Measurements from ENCODE around the gene LDLRAD4.

LDLRAD4 gene

GRCh38 chr18:13375302-13376255 is 157.0 kb downstream of the LDLRAD4 start:
- no peak overlapping the region for H3K14ac ChIP-seq (ENCODE audit: low read length)
- no peak overlapping the region for H2AK5ac ChIP-seq (ENCODE audit: low read depth, low read length)
- no peaks in the 10 kb centered on the region for H3K9me3 ChIP-seq (replicated peaks in 1 of 2; ENCODE audit: control insufficient read depth in 2 of 2, insufficient read depth in 1 of 2, low read depth in 1 of 2, low read length in 2 of 2)
- H2BK5ac ChIP-seq (ENCODE audit: low read length), result no peak overlapping the region
- H3K79me1 ChIP-seq (ENCODE audit: low read depth, low read length), result no peaks in the 10 kb centered on the region
- DNase-seq (ENCODE audit: low spot score), result no peak
- H2AFZ ChIP-seq (ENCODE audit: low read length), result peak overlapping the region; percentile 68
- no peak overlapping the region for H3K18ac ChIP-seq (ENCODE audit: low read length)
- H3K9ac ChIP-seq (ENCODE audit: low read depth, low read length, poor library complexity), result no peak overlapping the region
- peaks cover 0 to 15% (median 0%) of the 10 kb centered on the region in 3 experiments for H3K27me3 ChIP-seq (ENCODE audit: control insufficient read depth in 3 of 3, insufficient read depth in 3 of 3, low read depth in 1 of 3, low read length in 3 of 3)
- H3K36me3 ChIP-seq (replicated peaks in 1 of 2; ENCODE audit: control insufficient read depth in 2 of 2, insufficient read depth in 2 of 2, low read length in 2 of 2), result no peaks in the 10 kb centered on the region
- H2BK15ac ChIP-seq (ENCODE audit: low read length), result no peak overlapping the region
- H3K4me1 ChIP-seq (ENCODE audit: control insufficient read depth in 2 of 2, insufficient read depth in 1 of 2, low read depth in 1 of 2, low read length in 2 of 2), result peaks cover 5 to 14% of the 10 kb centered on the region in 2 donors
- H4K91ac ChIP-seq (ENCODE audit: low read depth, low read length, poor library complexity), result no peak overlapping the region
- no peak overlapping the region for H3K4me2 ChIP-seq (ENCODE audit: insufficient read depth, low read length, poor library complexity, severe bottlenecking)
- H2BK120ac ChIP-seq (ENCODE audit: low read depth, low read length), result no peak overlapping the region
- H4K8ac ChIP-seq (ENCODE audit: low read depth, low read length), result no peak overlapping the region
- no peak overlapping the region for H3K23ac ChIP-seq (ENCODE audit: low read depth, low read length, poor library complexity)
- H3K4me3 ChIP-seq (ENCODE audit: low read length in 2 of 2), result no peak overlapping the region
- H3K4ac ChIP-seq (ENCODE audit: low read length), result no peak overlapping the region
- WGBS, 2 donors (ENCODE audit: extremely low coverage in 2 of 2, insufficient read length in 2 of 2, insufficient replicate concordance in 1 of 2), result no CpG with 5 or more reads among the region's 19 CpGs
- no peak overlapping the region for H3K27ac ChIP-seq (replicated peaks; ENCODE audit: low read length)
- no peak overlapping the region for H2BK12ac ChIP-seq (ENCODE audit: low read length)

- H3K27me3 ChIP-seq (ENCODE audit: control insufficient read depth in 3 of 3, insufficient read depth in 3 of 3, low read depth in 1 of 3, low read length in 3 of 3), result peaks cover 0 to 15% (median 0%) of the 10 kb centered on the region in 3 experiments
- WGBS, 2 donors (ENCODE audit: extremely low coverage in 2 of 2, insufficient read length in 2 of 2, insufficient replicate concordance in 1 of 2), result no CpG with 5 or more reads among the region's 23 CpGs
- no peak overlapping the region for H3K4me2 ChIP-seq (ENCODE audit: insufficient read depth, low read length, poor library complexity, severe bottlenecking)
- no peak overlapping the region for H3K23ac ChIP-seq (ENCODE audit: low read depth, low read length, poor library complexity)
- no peak overlapping the region for H2BK12ac ChIP-seq (ENCODE audit: low read length)
- peaks cover 5 to 14% of the 10 kb centered on the region in 2 donors for H3K4me1 ChIP-seq (ENCODE audit: control insufficient read depth in 2 of 2, insufficient read depth in 1 of 2, low read depth in 1 of 2, low read length in 2 of 2)
- no peak overlapping the region for H3K14ac ChIP-seq (ENCODE audit: low read length)
- H3K4me3 ChIP-seq (ENCODE audit: low read length in 2 of 2), result no peak overlapping the region
- no peak overlapping the region for H2BK5ac ChIP-seq (ENCODE audit: low read length)
- DNase-seq (ENCODE audit: low spot score), result no peak
- H2BK120ac ChIP-seq (ENCODE audit: low read depth, low read length), result no peak overlapping the region
- no peak overlapping the region for H4K91ac ChIP-seq (ENCODE audit: low read depth, low read length, poor library complexity)
- H3K18ac ChIP-seq (ENCODE audit: low read length), result no peak overlapping the region
- no peak overlapping the region for H3K4ac ChIP-seq (ENCODE audit: low read length)
- no peak overlapping the region for H4K8ac ChIP-seq (ENCODE audit: low read depth, low read length)
- H3K79me1 ChIP-seq (ENCODE audit: low read depth, low read length), result no peaks in the 10 kb centered on the region
- H3K27ac ChIP-seq (replicated peaks; ENCODE audit: low read length), result no peak overlapping the region
- H3K9me3 ChIP-seq (replicated peaks in 1 of 2; ENCODE audit: control insufficient read depth in 2 of 2, insufficient read depth in 1 of 2, low read depth in 1 of 2, low read length in 2 of 2), result no peaks in the 10 kb centered on the region
- H3K9ac ChIP-seq (ENCODE audit: low read depth, low read length, poor library complexity), result no peak overlapping the region
- H2BK15ac ChIP-seq (ENCODE audit: low read length), result no peak overlapping the region
- no peak overlapping the region for H2AK5ac ChIP-seq (ENCODE audit: low read depth, low read length)
- H2AFZ ChIP-seq (ENCODE audit: low read length), result no peak overlapping the region
- H3K36me3 ChIP-seq (replicated peaks in 1 of 2; ENCODE audit: control insufficient read depth in 2 of 2, insufficient read depth in 2 of 2, low read length in 2 of 2), result no peaks in the 10 kb centered on the region
Observed at GRCh38 chr18:13376298-13376840, 157.8 kb downstream of the LDLRAD4 start.

- H3K4ac ChIP-seq (ENCODE audit: low read length), result no peak overlapping the region
- H4K8ac ChIP-seq (ENCODE audit: low read depth, low read length), result no peak overlapping the region
- no peak overlapping the region for H3K23ac ChIP-seq (ENCODE audit: low read depth, low read length, poor library complexity)
- peaks cover 0 to 15% (median 0%) of the 10 kb centered on the region in 3 experiments for H3K27me3 ChIP-seq (ENCODE audit: control insufficient read depth in 3 of 3, insufficient read depth in 3 of 3, low read depth in 1 of 3, low read length in 3 of 3)
- no peak overlapping the region for H2AFZ ChIP-seq (ENCODE audit: low read length)
- no peak overlapping the region for H2BK12ac ChIP-seq (ENCODE audit: low read length)
- H3K36me3 ChIP-seq (replicated peaks in 1 of 2; ENCODE audit: control insufficient read depth in 2 of 2, insufficient read depth in 2 of 2, low read length in 2 of 2), result no peaks in the 10 kb centered on the region
- no peak overlapping the region for H3K4me2 ChIP-seq (ENCODE audit: insufficient read depth, low read length, poor library complexity, severe bottlenecking)
- no peak overlapping the region for H2BK5ac ChIP-seq (ENCODE audit: low read length)
- no peak overlapping the region for H3K27ac ChIP-seq (replicated peaks; ENCODE audit: low read length)
- no peak overlapping the region for H2AK5ac ChIP-seq (ENCODE audit: low read depth, low read length)
- no peak overlapping the region for H3K4me3 ChIP-seq (ENCODE audit: low read length in 2 of 2)
- no peaks in the 10 kb centered on the region for H3K9me3 ChIP-seq (replicated peaks in 1 of 2; ENCODE audit: control insufficient read depth in 2 of 2, insufficient read depth in 1 of 2, low read depth in 1 of 2, low read length in 2 of 2)
- no peak overlapping the region for H2BK15ac ChIP-seq (ENCODE audit: low read length)
- H4K91ac ChIP-seq (ENCODE audit: low read depth, low read length, poor library complexity), result no peak overlapping the region
- H3K9ac ChIP-seq (ENCODE audit: low read depth, low read length, poor library complexity), result no peak overlapping the region
- H2BK120ac ChIP-seq (ENCODE audit: low read depth, low read length), result no peak overlapping the region
- H3K79me1 ChIP-seq (ENCODE audit: low read depth, low read length), result no peaks in the 10 kb centered on the region
- H3K14ac ChIP-seq (ENCODE audit: low read length), result no peak overlapping the region
- peaks cover 5 to 14% of the 10 kb centered on the region in 2 donors for H3K4me1 ChIP-seq (ENCODE audit: control insufficient read depth in 2 of 2, insufficient read depth in 1 of 2, low read depth in 1 of 2, low read length in 2 of 2)
- WGBS, 2 donors (ENCODE audit: extremely low coverage in 2 of 2, insufficient read length in 2 of 2, insufficient replicate concordance in 1 of 2), result no CpG with 5 or more reads among the region's 14 CpGs
- no peak overlapping the region for H3K18ac ChIP-seq (ENCODE audit: low read length)
- DNase-seq (ENCODE audit: low spot score), result no peak
Observed at GRCh38 chr18:13376841-13377351, 158.3 kb downstream of the LDLRAD4 start.

GRCh38 chr18:13377496-13377895 is 158.9 kb downstream of the LDLRAD4 start:
- Histone ChIP-seq H2BK5ac (ENCODE audit: low read length) (no peak overlapping the region), H3K27ac (replicated peaks; ENCODE audit: low read length) (no peak overlapping the region)
- DNase-seq (ENCODE audit: low spot score), result no peak

More at GRCh38 chr18:13377496-13377895, 158.9 kb downstream of the LDLRAD4 start:
- Histone ChIP-seq H2BK15ac (ENCODE audit: low read length) (no peak overlapping the region), H3K4me1 (ENCODE audit: control insufficient read depth in 2 of 2, insufficient read depth in 1 of 2, low read depth in 1 of 2, low read length in 2 of 2) (peaks cover 10 to 14% of the 10 kb centered on the region in 2 donors), H3K4me3 (ENCODE audit: low read length in 2 of 2) (no peak overlapping the region), H3K9me3 (replicated peaks in 1 of 2; ENCODE audit: control insufficient read depth in 2 of 2, insufficient read depth in 1 of 2, low read depth in 1 of 2, low read length in 2 of 2) (no peaks in the 10 kb centered on the region), H3K27me3 (ENCODE audit: control insufficient read depth in 3 of 3, insufficient read depth in 3 of 3, low read depth in 1 of 3, low read length in 3 of 3) (peaks cover 0 to 15% (median 0%) of the 10 kb centered on the region in 3 experiments), H3K23ac (ENCODE audit: low read depth, low read length, poor library complexity) (no peak overlapping the region), H2AFZ (ENCODE audit: low read length) (no peak overlapping the region), H3K14ac (ENCODE audit: low read length) (no peak overlapping the region), H2BK120ac (ENCODE audit: low read depth, low read length) (no peak overlapping the region), H4K8ac (ENCODE audit: low read depth, low read length) (no peak overlapping the region), H4K91ac (ENCODE audit: low read depth, low read length, poor library complexity) (no peak overlapping the region), H3K4me2 (ENCODE audit: insufficient read depth, low read length, poor library complexity, severe bottlenecking) (no peak overlapping the region), H3K18ac (ENCODE audit: low read length) (no peak overlapping the region), H2BK12ac (ENCODE audit: low read length) (no peak overlapping the region), H2AK5ac (ENCODE audit: low read depth, low read length) (no peak overlapping the region), H3K4ac (ENCODE audit: low read length) (no peak overlapping the region), H3K36me3 (replicated peaks in 1 of 2; ENCODE audit: control insufficient read depth in 2 of 2, insufficient read depth in 2 of 2, low read length in 2 of 2) (no peaks in the 10 kb centered on the region), H3K9ac (ENCODE audit: low read depth, low read length, poor library complexity) (no peak overlapping the region), H3K79me1 (ENCODE audit: low read depth, low read length) (no peaks in the 10 kb centered on the region)
- no CpG with 5 or more reads among the region's 8 CpGs for WGBS, 2 donors (ENCODE audit: extremely low coverage in 2 of 2, insufficient read length in 2 of 2, insufficient replicate concordance in 1 of 2)
